Measurements from ENCODE around the gene HINFP.
"Not testable (repeated sequence)": the region's sequence is repeated elsewhere in the genome, so short reads cannot be mapped to it uniquely, and the experiment has no call there.

Gene HINFP

GRCh38 chr11:119155733-119156492 is 34.5 kb downstream of the HINFP start:
- DNase-seq (ENCODE audit: low spot score), result no peak

- no peak for DNase-seq (ENCODE audit: low spot score)
Measured at GRCh38 chr11:119156496-119156895, 35.1 kb downstream of the HINFP start.

GRCh38 chr11:119157063-119157462 is 35.7 kb downstream of the HINFP start:
- DNase-seq (ENCODE audit: low spot score), result no peak

GRCh38 chr11:119158467-119158866 is 37.1 kb downstream of the HINFP start:
- no peak for DNase-seq (ENCODE audit: low spot score)

- DNase-seq (ENCODE audit: low spot score), result no peak
Measured at GRCh38 chr11:119160151-119160550, 38.8 kb downstream of the HINFP start.

- DNase-seq (ENCODE audit: low spot score), result no peak
Measured at GRCh38 chr11:119161871-119162270, 40.5 kb downstream of the HINFP start.

GRCh38 chr11:119166368-119167076 is 45.1 kb downstream of the HINFP start:
- DNase-seq (ENCODE audit: low spot score), result peak; percentile 77

- not testable (repeated sequence) for DNase-seq (ENCODE audit: low spot score)
Measured at GRCh38 chr11:119167077-119167458, 45.7 kb downstream of the HINFP start.

- DNase-seq (ENCODE audit: low spot score), result no peak
Measured at GRCh38 chr11:119167933-119168332, 46.6 kb downstream of the HINFP start.

- peak; percentile 97 for DNase-seq (ENCODE audit: low spot score)
Measured at GRCh38 chr11:119168471-119169281, 47.3 kb downstream of the HINFP start, which contains the start of gene NLRX1. NLRX1 (plus strand) TSS chr11:119168725; CDS start chr11:119171404, 2,679 bp downstream.

- peak; percentile 60 for DNase-seq (ENCODE audit: low spot score)
Measured at GRCh38 chr11:119169282-119169719, 47.9 kb downstream of the HINFP start.

- no peak for DNase-seq (ENCODE audit: low spot score)
Measured at GRCh38 chr11:119172513-119172912, 51.1 kb downstream of the HINFP start.

- DNase-seq (ENCODE audit: low spot score), result no peak
Measured at GRCh38 chr11:119173453-119173852, 52.1 kb downstream of the HINFP start.

- no peak for DNase-seq (ENCODE audit: low spot score)
Measured at GRCh38 chr11:119175493-119176077, 54.2 kb downstream of the HINFP start.

- DNase-seq (ENCODE audit: low spot score), result no peak
Measured at GRCh38 chr11:119178166-119178680, 56.8 kb downstream of the HINFP start.

GRCh38 chr11:119179342-119179741 is 58.0 kb downstream of the HINFP start:
- no peak for DNase-seq (ENCODE audit: low spot score)

GRCh38 chr11:119179983-119180382 is 58.6 kb downstream of the HINFP start:
- no peak for DNase-seq (ENCODE audit: low spot score)

- DNase-seq (ENCODE audit: low spot score), result no peak
Measured at GRCh38 chr11:119180729-119181676, 59.6 kb downstream of the HINFP start.

- DNase-seq (ENCODE audit: low spot score), result no peak
Measured at GRCh38 chr11:119181677-119182412, 60.5 kb downstream of the HINFP start.

GRCh38 chr11:119184399-119184798 is 63.0 kb downstream of the HINFP start:
- not testable (repeated sequence) for DNase-seq (ENCODE audit: low spot score)

Measured in hepatic stellate cell (primary cell).